Immature natural killer cell (primary cell): Measurements from ENCODE around the gene TYROBP. TPM values are rescaled to one million over a fixed set of nuclear protein-coding genes. Genes with fewer than 3 reads are reported as not detected.

Experiments
- polyA plus RNA-seq, 3 donors: library from polyadenylated mRNA; unstranded; fragments of 300-500 nt; fragmentation: Illumina TruSeq; gene quantifications; one replicate each; pipeline ENCODE4 v1.2.3, GENCODE V29; 2021

TYROBP gene
- polyA plus RNA-seq, 3 donors from 2014 or later: 2,771 to 3,312 (median 2,871) TPM

Other genes with a start within 250 kb of the TYROBP start
- gene UPK1A, start 241.8 kb downstream of the TYROBP start, polyA plus RNA-seq: not detected
- gene ZBTB32, start 203.7 kb downstream of the TYROBP start, polyA plus RNA-seq: not detected
- 1 to 10 TPM in 1 of 3 donors, under 1 TPM in 1, not detected in 1; 0.30 to 1.8 TPM for gene KMT2B, start 190.3 kb downstream of the TYROBP start, polyA plus RNA-seq
- gene IGFLR1, start 165.8 kb downstream of the TYROBP start, polyA plus RNA-seq: 100 to 1,000 TPM in 2 of 3 donors, 10 to 100 TPM in 1; 94.6 to 116 (median 109) TPM
- gene U2AF1L4, start 162.9 kb downstream of the TYROBP start, polyA plus RNA-seq: 10 to 100 TPM; 11.8 to 21.4 (median 15.8) TPM
- 100 to 1,000 TPM; 127 to 149 (median 129) TPM for gene PSENEN, start 162.6 kb downstream of the TYROBP start, polyA plus RNA-seq
- 10 to 100 TPM in 2 of 3 donors, 1 to 10 TPM in 1; 9.7 to 15.2 (median 12.6) TPM for gene LIN37, start 159.7 kb downstream of the TYROBP start, polyA plus RNA-seq
- not detected for gene HSPB6, start 151.3 kb downstream of the TYROBP start, polyA plus RNA-seq
- gene PROSER3, start 150.1 kb downstream of the TYROBP start, polyA plus RNA-seq: 1 to 10 TPM; 1.2 to 7.8 (median 2.2) TPM
- under 1 TPM in 1 of 3 donors, not detected in 2; 0.37 TPM for gene ARHGAP33, start 132.7 kb downstream of the TYROBP start, polyA plus RNA-seq
- not detected for gene PRODH2, start 95.5 kb downstream of the TYROBP start, polyA plus RNA-seq
- not detected for gene NPHS1, start 55.8 kb downstream of the TYROBP start, polyA plus RNA-seq
- under 1 TPM in 1 of 3 donors, not detected in 2; 0.19 TPM for gene KIRREL2, start 51.4 kb downstream of the TYROBP start, polyA plus RNA-seq
- under 1 TPM in 1 of 3 donors, not detected in 2; 0.72 TPM for gene APLP1, start 39.7 kb downstream of the TYROBP start, polyA plus RNA-seq
- gene NFKBID, start 7.8 kb downstream of the TYROBP start, polyA plus RNA-seq: 1 to 10 TPM; 2.7 to 8.0 (median 2.9) TPM
- gene HCST, start 5.8 kb downstream of the TYROBP start, polyA plus RNA-seq: 1,000 to 10,000 TPM; 1,885 to 2,801 (median 2,654) TPM
- under 1 TPM; 0.17 to 0.62 (median 0.32) TPM for gene LRFN3, start 28.1 kb upstream of the TYROBP start, polyA plus RNA-seq
- 10 to 100 TPM; 44.7 to 51.0 (median 48.3) TPM for gene SDHAF1, start 86.9 kb upstream of the TYROBP start, polyA plus RNA-seq
- not detected for gene SYNE4, start 100.5 kb upstream of the TYROBP start, polyA plus RNA-seq
- gene ALKBH6, start 105.9 kb upstream of the TYROBP start, polyA plus RNA-seq: 10 to 100 TPM; 27.2 to 34.6 (median 30.0) TPM
- under 1 TPM in 2 of 3 donors, not detected in 1; 0.07 to 0.55 TPM for gene CLIP3, start 124.6 kb upstream of the TYROBP start, polyA plus RNA-seq
- 10 to 100 TPM in 2 of 3 donors, 1 to 10 TPM in 1; 3.2 to 10.7 (median 10.1) TPM for gene THAP8, start 146.0 kb upstream of the TYROBP start, polyA plus RNA-seq
- under 1 TPM in 2 of 3 donors, not detected in 1; 0.12 to 0.77 TPM for gene WDR62, start 146.6 kb upstream of the TYROBP start, polyA plus RNA-seq
- gene OVOL3, start 202.8 kb upstream of the TYROBP start, polyA plus RNA-seq: not detected
- 100 to 1,000 TPM; 102 to 136 (median 127) TPM for gene POLR2I, start 206.6 kb upstream of the TYROBP start, polyA plus RNA-seq
- 100 to 1,000 TPM; 341 to 445 (median 385) TPM for gene TBCB, start 207.2 kb upstream of the TYROBP start, polyA plus RNA-seq
- gene CAPNS1, start 231.8 kb upstream of the TYROBP start, polyA plus RNA-seq: 100 to 1,000 TPM; 176 to 253 (median 225) TPM
- not detected for gene COX7A1, start 244.2 kb upstream of the TYROBP start, polyA plus RNA-seq